HFF-Myc (cell line): ENCODE results near the gene CNDP1.
"Not testable (repeated sequence)": the region's sequence is repeated elsewhere in the genome, so short reads cannot be mapped to it uniquely, and the experiment has no call there.

Source experiments
- DNase-seq: peaks from one replicate; pipeline ENCODE4 v3.0.0-alpha.2; 2011; ENCODE audit warnings: low read depth; ENCODE audit errors: extremely low read depth
- H3K4me3 ChIP-seq: replicated peaks from 2 replicates; pipeline ENCODE4 v1.5.1; 2011; ENCODE audit warnings: low read depth, mild to moderate bottlenecking, control low read depth, low read length
- TF ChIP-seq, protein P1 (sequence below): IDR thresholded peaks from 2 replicates; pipeline ENCODE4 v1.5.1; 2012; ENCODE audit warnings: mild to moderate bottlenecking, low read depth, low read length, control low read depth; ENCODE audit errors: missing control alignments

CNDP1 gene

DNA sequence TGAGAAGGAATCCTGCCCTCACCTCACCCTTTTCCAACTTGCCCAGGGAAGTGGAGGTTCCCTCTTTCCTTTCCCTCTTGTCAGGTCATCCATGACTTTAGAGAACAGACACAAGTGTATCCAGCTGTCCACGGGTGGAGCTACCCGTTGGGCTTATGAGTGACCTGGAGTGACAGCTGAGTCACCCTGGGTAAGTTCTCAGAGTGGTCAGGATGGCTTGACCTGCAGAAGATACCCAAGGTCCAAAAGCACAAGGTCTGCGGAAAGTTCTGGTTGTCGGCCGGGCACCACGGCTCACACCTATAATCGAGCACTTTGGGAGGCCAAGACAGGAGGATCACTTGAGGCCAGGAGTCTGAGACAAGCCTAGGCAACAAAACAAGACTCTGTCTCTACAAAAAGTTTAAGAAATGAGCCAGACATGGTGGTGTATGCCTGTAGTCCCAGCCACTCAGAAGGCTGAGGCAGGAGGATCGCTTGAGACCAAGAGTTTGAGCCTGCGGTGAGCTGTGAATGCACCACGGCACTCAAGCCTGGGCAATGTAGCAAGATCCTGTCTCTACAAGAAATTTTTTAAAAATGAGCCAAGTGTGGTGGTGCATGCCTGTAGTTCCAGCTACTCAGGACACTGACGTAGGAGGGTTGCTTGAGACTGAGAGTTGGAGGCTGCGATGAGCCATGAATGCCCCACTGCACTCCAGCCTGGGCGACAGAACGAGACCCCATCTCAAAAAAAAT, 14.0 kb upstream of the CNDP1 start:
- H3K4me3 ChIP-seq = no peak overlapping the region
- TF ChIP-seq, protein P1, sequence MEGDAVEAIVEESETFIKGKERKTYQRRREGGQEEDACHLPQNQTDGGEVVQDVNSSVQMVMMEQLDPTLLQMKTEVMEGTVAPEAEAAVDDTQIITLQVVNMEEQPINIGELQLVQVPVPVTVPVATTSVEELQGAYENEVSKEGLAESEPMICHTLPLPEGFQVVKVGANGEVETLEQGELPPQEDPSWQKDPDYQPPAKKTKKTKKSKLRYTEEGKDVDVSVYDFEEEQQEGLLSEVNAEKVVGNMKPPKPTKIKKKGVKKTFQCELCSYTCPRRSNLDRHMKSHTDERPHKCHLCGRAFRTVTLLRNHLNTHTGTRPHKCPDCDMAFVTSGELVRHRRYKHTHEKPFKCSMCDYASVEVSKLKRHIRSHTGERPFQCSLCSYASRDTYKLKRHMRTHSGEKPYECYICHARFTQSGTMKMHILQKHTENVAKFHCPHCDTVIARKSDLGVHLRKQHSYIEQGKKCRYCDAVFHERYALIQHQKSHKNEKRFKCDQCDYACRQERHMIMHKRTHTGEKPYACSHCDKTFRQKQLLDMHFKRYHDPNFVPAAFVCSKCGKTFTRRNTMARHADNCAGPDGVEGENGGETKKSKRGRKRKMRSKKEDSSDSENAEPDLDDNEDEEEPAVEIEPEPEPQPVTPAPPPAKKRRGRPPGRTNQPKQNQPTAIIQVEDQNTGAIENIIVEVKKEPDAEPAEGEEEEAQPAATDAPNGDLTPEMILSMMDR = no peak
- no peak for DNase-seq

DNA sequence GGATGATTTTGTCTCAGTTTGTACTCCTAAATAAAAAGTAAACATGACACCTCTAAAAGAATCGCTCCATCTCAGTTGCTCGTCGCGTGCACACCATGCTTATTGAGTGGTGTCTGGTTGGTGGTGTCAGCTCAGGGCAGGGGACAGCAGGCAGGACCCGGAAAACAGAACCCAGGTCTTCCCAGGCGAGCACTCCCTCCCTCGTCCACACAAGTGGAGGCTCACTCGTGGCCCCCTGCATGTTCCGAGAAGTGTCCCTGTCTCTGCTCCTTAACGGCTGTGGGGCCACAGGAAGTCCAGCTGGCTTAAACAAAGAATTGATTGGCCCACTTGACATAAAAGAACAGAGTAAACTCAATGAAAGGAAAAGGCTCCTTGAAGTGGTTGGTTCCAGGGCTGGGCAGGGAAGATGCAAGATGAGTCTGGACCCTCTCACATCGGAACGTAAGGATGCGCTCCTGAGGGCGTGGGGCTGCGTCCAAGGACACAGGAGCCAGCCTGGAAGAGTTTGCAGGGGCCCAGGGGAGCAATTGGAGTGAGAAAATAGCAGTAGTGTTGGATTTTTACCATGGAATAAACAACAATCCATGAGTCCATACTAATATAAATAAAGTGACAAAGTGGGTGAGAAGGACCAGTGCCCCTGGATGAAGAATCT, 13.1 kb upstream of the CNDP1 start:
- no peak overlapping the region for H3K4me3 ChIP-seq
- TF ChIP-seq, protein P1 = no peak
- DNase-seq = no peak

DNA sequence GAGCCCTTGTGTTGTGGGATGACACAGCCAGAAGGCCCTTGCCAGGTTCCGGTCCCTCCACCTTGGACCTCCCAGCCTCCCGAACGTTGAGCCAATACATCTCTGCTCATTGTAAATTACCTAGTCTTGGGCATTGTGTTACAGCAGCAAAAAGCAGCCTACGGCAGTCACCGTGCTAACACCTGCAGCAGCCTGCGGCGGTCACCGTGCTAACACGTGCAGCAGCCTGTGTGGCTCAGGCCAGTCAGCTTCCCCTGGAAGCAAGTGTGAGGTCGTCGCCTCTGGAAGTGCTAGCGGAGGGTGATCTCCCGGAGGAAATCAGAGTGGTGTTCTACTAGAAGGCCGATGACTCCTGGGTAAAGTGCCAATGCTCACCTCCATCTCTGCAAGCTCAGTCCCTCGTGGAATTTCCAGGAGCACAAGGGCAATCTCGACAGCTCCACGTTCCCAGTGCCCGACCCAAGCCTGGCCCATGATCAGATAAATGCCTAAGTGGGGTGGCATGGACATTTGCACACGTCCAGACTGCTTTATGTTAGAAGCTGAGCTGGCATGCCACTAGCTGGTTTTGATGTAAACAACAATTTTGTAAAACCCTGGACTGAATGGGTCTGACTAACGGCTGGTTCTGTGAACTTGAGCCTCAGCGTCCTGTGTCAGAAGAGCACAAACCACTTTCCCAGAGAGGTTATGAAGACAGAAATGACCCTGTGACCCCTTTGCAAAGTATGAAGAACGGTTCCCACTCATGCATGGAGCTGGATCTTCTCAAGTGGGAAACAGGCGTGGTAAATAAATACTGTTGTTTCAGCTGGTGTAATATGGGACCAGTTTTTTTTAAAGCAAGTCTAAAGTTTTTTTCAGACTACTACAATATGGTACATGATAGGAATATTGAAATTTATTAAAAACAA, 11.4 kb upstream of the CNDP1 start:
- TF ChIP-seq, protein P1 = no peak
- no peak for DNase-seq
- H3K4me3 ChIP-seq = no peak overlapping the region

DNA sequence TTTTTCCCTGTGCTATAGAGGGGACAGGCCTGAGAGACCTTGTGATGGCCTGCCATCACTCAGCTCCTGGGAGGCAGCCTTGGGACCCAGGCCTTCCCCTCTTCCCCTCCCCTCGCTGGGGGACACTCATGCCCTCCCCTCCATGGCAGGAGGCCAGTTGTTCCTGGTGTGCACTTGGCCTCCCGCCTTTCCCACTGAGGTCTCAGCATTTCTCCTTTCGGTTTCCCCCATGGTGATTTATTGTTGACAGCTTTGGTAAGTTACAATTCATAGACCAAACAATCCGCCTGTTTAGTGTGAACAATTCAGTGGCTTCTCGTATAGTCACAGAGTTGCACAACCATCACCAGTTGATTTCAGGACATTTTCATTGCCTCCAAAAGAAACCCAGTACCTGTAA, 10.2 kb upstream of the CNDP1 start:
- TF ChIP-seq, protein P1 = no peak
- no peak for DNase-seq
- H3K4me3 ChIP-seq = no peak overlapping the region

DNA sequence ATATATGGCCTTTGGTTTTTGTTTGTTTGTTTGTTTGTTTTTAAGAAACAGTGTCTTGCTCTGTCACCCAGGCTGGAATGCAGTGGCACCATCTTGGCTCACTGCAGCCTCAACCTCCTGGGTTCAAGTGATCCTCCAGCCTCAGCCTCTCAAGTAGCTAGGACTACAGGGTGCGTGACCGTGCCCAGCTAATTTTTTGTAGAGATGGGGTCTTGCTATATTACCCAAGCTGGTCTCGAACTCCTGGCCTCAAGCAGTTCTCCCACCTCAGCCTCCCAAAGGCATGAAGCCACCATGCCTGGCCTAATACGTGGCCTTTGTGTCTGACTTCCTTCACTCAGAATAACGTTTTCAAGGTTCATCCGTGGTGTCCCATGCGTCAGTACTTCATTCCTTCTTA, 9.4 kb upstream of the CNDP1 start:
- DNase-seq = not testable (repeated sequence)

DNA sequence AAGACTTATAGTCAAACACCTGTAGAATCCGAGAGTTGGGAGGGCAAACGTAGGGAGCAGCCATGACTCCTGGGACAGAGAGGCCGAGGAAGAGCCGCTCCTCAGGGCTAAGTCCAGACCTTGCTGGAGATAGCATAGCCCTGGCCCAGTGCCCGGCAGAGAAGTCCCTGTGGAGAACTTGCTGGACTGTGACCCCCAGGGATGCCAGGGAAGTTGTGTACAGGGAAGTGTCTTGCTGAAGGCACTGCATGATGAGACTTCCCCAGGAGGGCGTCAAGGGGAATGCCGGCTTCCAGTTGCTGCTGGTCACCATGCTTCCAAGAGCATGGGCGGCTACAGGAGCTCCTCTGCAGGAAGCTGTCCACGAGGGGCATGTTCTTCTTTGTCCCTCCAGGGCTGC, 8.6 kb upstream of the CNDP1 start:
- H3K4me3 ChIP-seq = no peak overlapping the region
- TF ChIP-seq, protein P1 = no peak
- no peak for DNase-seq

More for the DNA sequence above, 9.4 kb upstream of the CNDP1 start:
- H3K4me3 ChIP-seq = not testable (repeated sequence)

DNA sequence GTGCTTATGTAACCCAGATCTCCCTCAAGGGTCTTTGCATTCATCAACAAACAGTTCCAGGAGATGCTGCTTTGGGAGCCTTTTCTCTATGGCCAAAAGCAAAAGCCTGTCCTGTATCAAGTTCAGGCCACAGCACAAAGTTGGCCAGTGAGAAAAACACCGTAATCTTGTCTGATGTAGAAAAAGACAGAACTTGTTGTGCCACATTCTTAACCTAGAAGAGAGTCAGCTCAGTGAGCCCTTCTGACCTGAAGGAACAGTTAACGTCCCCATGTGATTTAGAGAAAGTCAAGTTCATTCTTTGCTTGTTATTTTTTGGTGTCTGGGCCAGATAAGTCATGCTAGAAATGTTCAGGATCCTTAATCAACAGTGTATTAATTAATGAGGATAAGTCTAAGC, 7.8 kb upstream of the CNDP1 start:
- TF ChIP-seq, protein P1 = no peak
- no peak overlapping the region for H3K4me3 ChIP-seq
- DNase-seq = no peak
